Metanephros (tissue), 1 donor: ENCODE data around the gene DGCR6L. TPM values are rescaled to one million over a fixed set of nuclear protein-coding genes. Genes with fewer than 3 reads are reported as not detected.

Experiments
- total RNA-seq: library from RNA; depleted of rRNA; stranded (reverse); fragments of >200 nt; gene quantifications from one replicate; pipeline ENCODE4 v1.2.3, GENCODE V29; 2014

Gene DGCR6L
- total RNA-seq = 62.5 TPM

GRCh38 chr22:20319745-20320658 is at the start of gene DGCR6L:
DGCR6L (minus strand) TSS chr22:20320060; CDS start chr22:20319988, 72 bp downstream.

DNA sequence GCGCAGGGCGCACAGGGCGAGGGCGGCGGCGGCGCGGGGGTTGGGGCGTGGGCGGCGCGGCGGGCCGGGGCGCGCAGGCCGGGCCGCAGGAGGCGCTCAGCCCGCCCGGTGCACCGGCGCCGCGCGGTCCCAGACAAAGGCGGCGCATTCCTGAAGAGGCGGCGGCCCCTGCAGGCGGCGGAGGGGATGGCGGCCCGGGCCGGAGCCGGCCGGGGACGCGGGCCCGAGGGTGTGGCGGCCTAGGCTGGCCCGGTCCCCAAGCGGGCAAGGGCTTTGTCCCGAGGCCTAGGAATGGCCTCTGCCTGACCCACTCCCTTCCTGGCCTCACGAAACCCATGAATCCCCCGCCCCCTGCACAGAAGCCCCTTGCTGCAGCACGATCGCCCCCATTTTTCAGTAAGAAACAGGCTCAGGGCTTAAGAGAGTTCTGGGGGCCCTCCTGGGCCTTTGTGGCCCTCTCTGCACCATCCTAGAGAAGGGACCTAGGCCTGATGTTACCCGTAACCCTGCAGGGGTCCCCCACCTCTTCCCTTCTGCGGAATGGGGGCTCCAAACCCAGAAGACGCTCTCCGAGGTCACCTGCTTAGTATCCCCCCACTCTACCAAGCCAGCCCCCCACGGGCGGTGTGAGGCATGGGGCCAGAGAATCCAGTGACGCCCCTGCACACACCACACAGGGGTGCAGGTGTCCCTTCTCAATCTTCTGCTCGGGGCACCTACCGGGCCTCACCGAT is 51.4 kb downstream of the DGCR6L start, which contains the start of gene RTN4R:
Gene RTN4R, minus strand, starts transcription at position 40 of the 734 bp plus-strand sequence. CDS start 226 bp downstream, outside the sequence.

Other genes starting within 250 kb of the DGCR6L start
- 26.6 TPM for gene DGCR8, start 239.8 kb downstream of the DGCR6L start, total RNA-seq
- 94.2 TPM for gene RANBP1, start 204.0 kb downstream of the DGCR6L start, total RNA-seq
- 55.1 TPM for gene TRMT2A, start 202.8 kb downstream of the DGCR6L start, total RNA-seq
- gene ZDHHC8, start 188.3 kb downstream of the DGCR6L start, total RNA-seq = 20.7 TPM
- gene CCDC188, start 169.0 kb downstream of the DGCR6L start, total RNA-seq = 0.35 TPM
- 7.6 TPM for gene RTN4R, start 51.7 kb downstream of the DGCR6L start, total RNA-seq
- 26.2 TPM for gene ZNF74, start 74.1 kb upstream of the DGCR6L start, total RNA-seq
- gene SCARF2, start 117.8 kb upstream of the DGCR6L start, total RNA-seq = 40.4 TPM
- gene KLHL22, start 175.7 kb upstream of the DGCR6L start, total RNA-seq = 49.9 TPM
- 64.3 TPM for gene MED15, start 187.6 kb upstream of the DGCR6L start, total RNA-seq